ENCODE data around the gene C17orf67.

- TF ChIP-seq, protein P1, sequence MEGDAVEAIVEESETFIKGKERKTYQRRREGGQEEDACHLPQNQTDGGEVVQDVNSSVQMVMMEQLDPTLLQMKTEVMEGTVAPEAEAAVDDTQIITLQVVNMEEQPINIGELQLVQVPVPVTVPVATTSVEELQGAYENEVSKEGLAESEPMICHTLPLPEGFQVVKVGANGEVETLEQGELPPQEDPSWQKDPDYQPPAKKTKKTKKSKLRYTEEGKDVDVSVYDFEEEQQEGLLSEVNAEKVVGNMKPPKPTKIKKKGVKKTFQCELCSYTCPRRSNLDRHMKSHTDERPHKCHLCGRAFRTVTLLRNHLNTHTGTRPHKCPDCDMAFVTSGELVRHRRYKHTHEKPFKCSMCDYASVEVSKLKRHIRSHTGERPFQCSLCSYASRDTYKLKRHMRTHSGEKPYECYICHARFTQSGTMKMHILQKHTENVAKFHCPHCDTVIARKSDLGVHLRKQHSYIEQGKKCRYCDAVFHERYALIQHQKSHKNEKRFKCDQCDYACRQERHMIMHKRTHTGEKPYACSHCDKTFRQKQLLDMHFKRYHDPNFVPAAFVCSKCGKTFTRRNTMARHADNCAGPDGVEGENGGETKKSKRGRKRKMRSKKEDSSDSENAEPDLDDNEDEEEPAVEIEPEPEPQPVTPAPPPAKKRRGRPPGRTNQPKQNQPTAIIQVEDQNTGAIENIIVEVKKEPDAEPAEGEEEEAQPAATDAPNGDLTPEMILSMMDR (IDR thresholded peaks at IDR 0.05; ENCODE audit: low read depth, low read length, poor library complexity, severe bottlenecking) = no peak
- TF ChIP-seq EZH2phosphoT487 (IDR thresholded peaks at IDR 0.05; ENCODE audit: borderline replicate concordance, low read length) = no peak
Observed at GRCh38 chr17:56867948-56868376, 34.2 kb upstream of the C17orf67 start.

All from DOHH2 (cell line).